ENCODE results near the gene GNL1. TPM values are rescaled to one million over a fixed set of nuclear protein-coding genes. Genes with fewer than 3 reads are reported as not detected.

GNL1 gene
- total and polyA plus RNA-seq, 2 of the 8 experiments (the other 6 are each of a cell fraction or from before 2014, with no cell fraction given), result 42.4 to 67.8 TPM

DNA sequence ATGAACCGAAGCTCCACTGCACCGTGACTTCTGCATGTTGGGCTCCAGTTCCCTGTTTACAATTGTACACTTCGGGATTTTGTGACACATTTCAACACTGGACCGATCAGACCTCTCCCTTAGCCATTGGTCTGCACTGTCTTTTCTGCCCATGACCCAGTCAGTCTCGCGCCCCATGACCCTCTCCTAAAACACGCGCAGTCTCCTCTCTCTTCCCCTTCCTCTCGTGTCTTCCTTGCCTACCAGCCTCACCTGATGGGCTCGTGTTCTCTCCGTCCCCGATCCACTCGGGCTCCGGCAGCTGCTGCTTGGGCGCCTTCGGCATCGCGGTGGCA is 14.4 kb upstream of the GNL1 start:
- WGBS, 2 experiments (ENCODE audit: extremely low coverage in 1 of 2, insufficient coverage in 1 of 2, insufficient read length in 1 of 2, insufficient replicate concordance in 2 of 2, low coverage in 1 of 2, low lambda C conversion rate in 2 of 2, missing lambda C conversion rate in 1 of 2), result 15% methylated on average over 18 of the region's 18 CpGs; no CpG with 5 or more reads in 1 of the 2 experiments
- POLR2A ChIA-PET (ENCODE audit: partially characterized antibody), result interaction anchor here (0.7 to 3.5 kb wide), 20 partner anchors 8 to 971 kb away, joined by 3 to 34 read pairs (median 4); partner anchors contain the start of genes DHX16, GNL1, MRPS18B and PRR3
- no peak for DNase-seq (ENCODE audit: low read depth in 1 of 2, low spot score in 2 of 2)
- TF ChIP-seq BRCA1 (IDR thresholded peaks at IDR 0.05; ENCODE audit: low read depth, low read length) (no peak), CEBPB (IDR thresholded peaks at IDR 0.05; ENCODE audit: low read depth, low read length) (no peak), JUN (IDR thresholded peaks at IDR 0.05; ENCODE audit: low read depth, low read length) (no peak), ZNF274 (IDR thresholded peaks at IDR 0.05; ENCODE audit: borderline replicate concordance, extremely low read depth, low read length) (no peak), SP2 (IDR thresholded peaks at IDR 0.05; ENCODE audit: low read length) (no peak)

More for the DNA sequence above, 14.4 kb upstream of the GNL1 start:
- H3K27me3 ChIP-seq (replicated peaks in 1 of 4; ENCODE audit: control insufficient read depth in 3 of 4, extremely low read depth in 1 of 4, insufficient read depth in 3 of 4, low read length in 3 of 4), result no peaks in the 10 kb centered on the region
- H3K23me2 ChIP-seq (ENCODE audit: low read depth, low read length), result peaks cover 9% of the 10 kb centered on the region; the same call in 1 of the 2 replicates
- CTCF ChIA-PET (ENCODE audit: partially characterized antibody), result interaction anchor here (0.6 to 2.3 kb wide), 6 partner anchors 8 to 161 kb away, joined by 3 to 11 read pairs (median 4); no protein-coding TSS in a partner anchor
- H4K91ac ChIP-seq (replicated peaks; ENCODE audit: insufficient read length, low read length), result no peak overlapping the region
- H4K20me1 ChIP-seq (replicated peaks in 1 of 2; ENCODE audit: control insufficient read depth in 1 of 2, insufficient read depth in 2 of 2, low read length in 2 of 2), result peaks cover 2 to 16% of the 10 kb centered on the region in 2 experiments
- no peak overlapping the region for H2BK20ac ChIP-seq (ENCODE audit: low read length)
- peaks cover 0 to 8% (median 2%) of the 10 kb centered on the region in 4 experiments; a peak in 4 of 8 replicates for H3K36me3 ChIP-seq (ENCODE audit: control insufficient read depth in 2 of 4, insufficient read depth in 4 of 4, low read length in 3 of 4)
- H4K5ac ChIP-seq (ENCODE audit: insufficient read length, low read depth, low read length), result no peak overlapping the region
- no peak overlapping the region for H2BK120ac ChIP-seq (replicated peaks; ENCODE audit: low read depth, low read length)
- H3K56ac ChIP-seq (replicated peaks; ENCODE audit: insufficient read length, low read depth, low read length), result no peak overlapping the region
- peaks cover 12% of the 10 kb centered on the region; the same call in 1 of the 2 replicates for H3K79me1 ChIP-seq (ENCODE audit: low read depth, low read length)
- H2BK12ac ChIP-seq (ENCODE audit: low read depth, low read length), result peak overlapping the region; percentile 29; the same call in 1 of the 2 replicates
- no peak for FAIRE-seq
- H3K4me1 ChIP-seq (replicated peaks in 1 of 4; ENCODE audit: control insufficient read depth in 3 of 4, insufficient read depth in 4 of 4, low read length in 3 of 4), result peaks cover 0 to 4% (median 2%) of the 10 kb centered on the region in 4 experiments; a peak in 5 of 7 replicates
- H2BK5ac ChIP-seq (ENCODE audit: low read depth, low read length), result no peak overlapping the region; the same call in 1 of the 2 replicates
- H3K14ac ChIP-seq (ENCODE audit: insufficient read length), result no peak overlapping the region
- H3K9ac ChIP-seq (replicated peaks in 1 of 4; ENCODE audit: extremely low read depth in 1 of 4, low read depth in 3 of 4, low read length in 3 of 4), result peak overlapping the region in 3 of 4 experiments; percentile 68 to 87 (median 70); a peak in 6 of 7 replicates
- no peak overlapping the region for H3K4ac ChIP-seq (replicated peaks; ENCODE audit: insufficient read length, low read depth, low read length)
- peak overlapping the region; percentile 27; the same call in 1 of the 2 replicates for H3K27ac ChIP-seq (ENCODE audit: low read depth, low read length)
- H3K9me3 ChIP-seq (ENCODE audit: insufficient read depth in 2 of 2, low read depth in 1 of 2, low read length in 1 of 2), result no peaks in the 10 kb centered on the region
- no peak overlapping the region for H2BK15ac ChIP-seq (ENCODE audit: low read length)
- peak overlapping the region; percentile 85 for H4K8ac ChIP-seq (ENCODE audit: extremely low read depth, insufficient read depth, low read length)
- peaks cover 23 to 42% of the 10 kb centered on the region in 2 experiments for H3K79me2 ChIP-seq (ENCODE audit: control insufficient read depth in 1 of 2, insufficient read depth in 2 of 2, low read length in 2 of 2)
- peak overlapping the region; percentile 91 to 93 for H3K4me2 ChIP-seq (ENCODE audit: insufficient read depth in 1 of 2, low read depth in 2 of 2, low read length in 2 of 2)
- no peak overlapping the region for H2AK5ac ChIP-seq (ENCODE audit: low read depth, low read length)
- H3K4me3 ChIP-seq (ENCODE audit: extremely low read depth in 1 of 4, insufficient read depth in 2 of 4, low read depth in 3 of 4, low read length in 4 of 4), result peak overlapping the region; percentile 88 to 98 (median 95)
- H3K23ac ChIP-seq (ENCODE audit: insufficient read length), result no peak overlapping the region
- peak overlapping the region; percentile 79 for H2AFZ ChIP-seq (ENCODE audit: low read length)
- no peak overlapping the region; the same call in 1 of the 2 replicates for H3K18ac ChIP-seq (ENCODE audit: extremely low read depth, low read length)

All from H1 (cell line).